Coronary artery (tissue), 2 donors: ENCODE results near the gene TEX2.
A peak's percentile ranks its signal among the peaks of the same experiment; 100 is the strongest.

ENCODE experiments used
- DNase-seq: peaks from one replicate; pipeline ENCODE4 v3.0.0-alpha.2; 2017; ENCODE audit warnings: low spot score
- H3K27ac ChIP-seq, 2 donors: fragments of 200-600 bp; sonication (generic); one replicate each; pipeline ENCODE4 v1.5.1; 2016 to 2019
- H3K4me3 ChIP-seq: fragments of 200-600 bp; sonication (generic); 2 replicates; pipeline ENCODE4 v1.5.1; 2016; ENCODE audit warnings: mild to moderate bottlenecking, moderate library complexity
- TF ChIP-seq, protein P1 (sequence below): fragments of 200-600 bp; sonication (generic); IDR thresholded peaks from one replicate; pipeline ENCODE4 v1.5.1; 2019; ENCODE audit warnings: antibody characterized with exemption

TEX2 gene

DNA sequence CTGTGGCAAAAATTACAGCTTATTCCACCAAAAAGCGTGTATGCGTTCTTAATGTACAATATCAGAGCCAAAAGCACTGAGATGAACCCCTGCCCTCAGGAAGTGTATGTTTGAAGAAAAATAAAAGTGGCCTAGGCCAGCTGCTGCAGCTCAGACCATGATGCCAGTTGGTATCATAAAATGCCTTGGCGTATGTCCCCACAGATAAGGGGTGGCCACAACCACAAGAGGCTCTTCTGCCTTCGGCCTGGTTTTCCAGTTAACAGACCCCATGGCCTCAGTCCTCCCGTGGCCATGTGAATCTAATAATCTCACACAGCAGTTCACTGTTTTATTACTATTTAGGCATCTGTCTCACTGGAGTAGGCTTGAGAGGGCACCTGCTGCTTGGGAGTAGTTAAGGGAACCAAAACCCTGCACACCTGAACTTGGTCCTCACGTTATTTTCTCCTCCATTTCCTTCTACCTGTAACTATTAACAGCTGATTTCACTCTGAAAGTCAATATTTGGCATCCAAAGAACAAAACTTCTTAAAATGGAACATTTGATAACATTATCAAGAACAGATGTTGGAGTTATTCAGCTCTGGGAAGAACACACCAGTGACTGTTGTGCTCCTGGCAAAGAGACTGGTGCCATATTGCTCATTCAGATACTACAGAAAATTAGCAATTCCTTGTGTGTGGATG is 98.3 kb downstream of the TEX2 start:
- no peak overlapping the region for H3K4me3 ChIP-seq
- H3K27ac ChIP-seq: peak overlapping the region in 1 of 2 donors; percentile 50
- peak; percentile 26 for DNase-seq
- TF ChIP-seq, protein P1, sequence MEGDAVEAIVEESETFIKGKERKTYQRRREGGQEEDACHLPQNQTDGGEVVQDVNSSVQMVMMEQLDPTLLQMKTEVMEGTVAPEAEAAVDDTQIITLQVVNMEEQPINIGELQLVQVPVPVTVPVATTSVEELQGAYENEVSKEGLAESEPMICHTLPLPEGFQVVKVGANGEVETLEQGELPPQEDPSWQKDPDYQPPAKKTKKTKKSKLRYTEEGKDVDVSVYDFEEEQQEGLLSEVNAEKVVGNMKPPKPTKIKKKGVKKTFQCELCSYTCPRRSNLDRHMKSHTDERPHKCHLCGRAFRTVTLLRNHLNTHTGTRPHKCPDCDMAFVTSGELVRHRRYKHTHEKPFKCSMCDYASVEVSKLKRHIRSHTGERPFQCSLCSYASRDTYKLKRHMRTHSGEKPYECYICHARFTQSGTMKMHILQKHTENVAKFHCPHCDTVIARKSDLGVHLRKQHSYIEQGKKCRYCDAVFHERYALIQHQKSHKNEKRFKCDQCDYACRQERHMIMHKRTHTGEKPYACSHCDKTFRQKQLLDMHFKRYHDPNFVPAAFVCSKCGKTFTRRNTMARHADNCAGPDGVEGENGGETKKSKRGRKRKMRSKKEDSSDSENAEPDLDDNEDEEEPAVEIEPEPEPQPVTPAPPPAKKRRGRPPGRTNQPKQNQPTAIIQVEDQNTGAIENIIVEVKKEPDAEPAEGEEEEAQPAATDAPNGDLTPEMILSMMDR: no peak

DNA sequence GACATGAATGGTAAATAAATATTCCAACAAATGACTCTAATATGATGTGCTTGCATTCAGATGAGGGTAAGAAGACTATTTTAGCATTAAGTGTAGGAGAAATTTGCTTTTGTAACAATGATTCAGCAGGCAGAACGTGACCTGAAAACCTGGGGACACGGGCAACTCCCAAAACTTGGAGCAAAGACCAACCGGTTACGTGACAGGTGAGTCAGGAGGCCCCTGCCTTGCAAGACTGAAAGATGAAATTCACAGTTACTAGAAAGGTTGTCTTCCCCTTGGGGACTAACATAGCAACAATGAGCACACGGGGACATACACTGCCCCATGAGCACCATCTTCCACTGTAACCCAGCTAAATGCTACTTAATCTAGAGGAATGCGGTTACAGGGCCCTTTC is 99.6 kb downstream of the TEX2 start:
- TF ChIP-seq, protein P1: no peak
- no peak overlapping the region for H3K4me3 ChIP-seq
- peak; percentile 5 for DNase-seq
- no peak overlapping the region for H3K27ac ChIP-seq

- H3K4me3 ChIP-seq: no peak overlapping the region
- DNase-seq: no peak
- H3K27ac ChIP-seq: no peak overlapping the region
- TF ChIP-seq, protein P1: no peak
These were observed 100.5 kb downstream of the TEX2 start for GRCh38 chr17:64162554-64162953.

- no peak for DNase-seq
- TF ChIP-seq, protein P1: no peak
- H3K4me3 ChIP-seq: no peak overlapping the region
- H3K27ac ChIP-seq: no peak overlapping the region
These were observed 101.5 kb downstream of the TEX2 start for GRCh38 chr17:64161380-64162176.

DNA sequence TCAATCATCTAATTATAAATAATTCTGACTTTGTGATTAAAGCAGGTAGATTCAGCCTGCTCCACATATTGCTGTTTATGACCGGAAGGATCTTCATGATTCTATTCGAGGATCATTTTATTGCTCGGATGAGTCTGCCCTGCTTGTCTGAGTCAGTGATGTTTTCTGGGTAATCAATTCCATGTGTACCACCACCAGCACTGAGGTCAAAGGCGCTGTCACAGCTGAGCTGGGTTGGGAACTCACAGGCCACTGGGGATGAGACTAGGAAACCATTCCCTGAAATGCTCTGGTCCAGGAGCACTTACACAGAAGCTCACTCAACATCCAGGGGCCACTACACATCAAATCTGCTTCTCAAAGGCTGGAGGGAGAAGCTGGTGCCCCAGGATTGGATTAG is 102.7 kb downstream of the TEX2 start:
- TF ChIP-seq, protein P1: no peak
- Histone ChIP-seq H3K4me3 (no peak overlapping the region), H3K27ac (no peak overlapping the region)
- DNase-seq: no peak

GRCh38 chr17:64158831-64159590 is 104.0 kb downstream of the TEX2 start:
- Histone ChIP-seq H3K27ac (no peak overlapping the region), H3K4me3 (no peak overlapping the region)
- TF ChIP-seq, protein P1: no peak
- DNase-seq: no peak
